Activated T-cell treated with anti-CD3 and anti-CD28 coated beads, Interleukin-2, amount 50 U/mL, for 4 hours (primary cell): ENCODE measurements around the gene PDC. TPM values are rescaled to one million over a fixed set of nuclear protein-coding genes. Genes with fewer than 3 reads are reported as not detected.
A peak's percentile ranks its signal among the peaks of the same experiment; 100 is the strongest.
"Not testable (repeated sequence)": the region's sequence is repeated elsewhere in the genome, so short reads cannot be mapped to it uniquely, and the experiment has no call there.

Source experiments
- ATAC-seq, 2 donors: fragments of 200-7000 bp; cut with Tn5 transposase; one replicate each; pipeline ENCODE4 v1.10.0; 2021
- DNase-seq: peaks from one replicate; pipeline ENCODE4 v3.0.0-alpha.2; 2020
- H3K27me3 Mint-ChIP-seq: one replicate; pipeline ENCODE4 v1.8.0; 2021; ENCODE audit warnings: low read depth, mixed read lengths
- H3K36me3 Mint-ChIP-seq: one replicate; pipeline ENCODE4 v1.8.0; 2022; ENCODE audit warnings: mixed read lengths; ENCODE audit not compliant: insufficient read depth
- H3K4me1 Mint-ChIP-seq: one replicate; pipeline ENCODE4 v1.8.0; 2021; ENCODE audit warnings: low read depth, mixed read lengths
- H3K4me3 Mint-ChIP-seq: one replicate; pipeline ENCODE4 v1.8.0; 2021; ENCODE audit warnings: mild to moderate bottlenecking, moderate library complexity, mixed read lengths
- H3K9me3 Mint-ChIP-seq: one replicate; pipeline ENCODE4 v1.8.0; 2021; ENCODE audit warnings: mixed read lengths
- total RNA-seq, 3 donors: library from RNA; stranded (reverse); gene quantifications; one replicate each; pipeline ENCODE4 v1.2.1, GENCODE V29; 2021

PDC gene
- total RNA-seq, 3 donors from 2014 or later: not detected

- Mint-ChIP-seq H3K36me3 (no peaks in the 10 kb centered on the region), H3K4me3 (no peak overlapping the region)
Measured at GRCh38 chr1:186482661-186483255, 21.8 kb upstream of the PDC start.

GRCh38 chr1:186481303-186481888 lies 20.5 kb upstream of the PDC start:
- Mint-ChIP-seq H3K4me1 (no peaks in the 10 kb centered on the region), H3K36me3 (no peaks in the 10 kb centered on the region), H3K27me3 (no peaks in the 10 kb centered on the region), H3K9me3 (no peaks in the 10 kb centered on the region), H3K4me3 (no peak overlapping the region)
- ATAC-seq (no peak), DNase-seq (no peak)

More at GRCh38 chr1:186482661-186483255, 21.8 kb upstream of the PDC start:
- no peaks in the 10 kb centered on the region for H3K4me1 Mint-ChIP-seq
- peak; percentile 11 for DNase-seq
- H3K27me3 Mint-ChIP-seq: no peaks in the 10 kb centered on the region
- H3K9me3 Mint-ChIP-seq: no peaks in the 10 kb centered on the region
- ATAC-seq: peak in 1 of 2 donors; percentile 50

GRCh38 chr1:186479162-186479561 lies 18.2 kb upstream of the PDC start:
- H3K27me3 Mint-ChIP-seq: no peaks in the 10 kb centered on the region
- H3K4me3 Mint-ChIP-seq: no peak overlapping the region
- DNase-seq: no peak
- H3K9me3 Mint-ChIP-seq: no peaks in the 10 kb centered on the region
- ATAC-seq: no peak
- H3K36me3 Mint-ChIP-seq: no peaks in the 10 kb centered on the region
- no peaks in the 10 kb centered on the region for H3K4me1 Mint-ChIP-seq

DNA sequence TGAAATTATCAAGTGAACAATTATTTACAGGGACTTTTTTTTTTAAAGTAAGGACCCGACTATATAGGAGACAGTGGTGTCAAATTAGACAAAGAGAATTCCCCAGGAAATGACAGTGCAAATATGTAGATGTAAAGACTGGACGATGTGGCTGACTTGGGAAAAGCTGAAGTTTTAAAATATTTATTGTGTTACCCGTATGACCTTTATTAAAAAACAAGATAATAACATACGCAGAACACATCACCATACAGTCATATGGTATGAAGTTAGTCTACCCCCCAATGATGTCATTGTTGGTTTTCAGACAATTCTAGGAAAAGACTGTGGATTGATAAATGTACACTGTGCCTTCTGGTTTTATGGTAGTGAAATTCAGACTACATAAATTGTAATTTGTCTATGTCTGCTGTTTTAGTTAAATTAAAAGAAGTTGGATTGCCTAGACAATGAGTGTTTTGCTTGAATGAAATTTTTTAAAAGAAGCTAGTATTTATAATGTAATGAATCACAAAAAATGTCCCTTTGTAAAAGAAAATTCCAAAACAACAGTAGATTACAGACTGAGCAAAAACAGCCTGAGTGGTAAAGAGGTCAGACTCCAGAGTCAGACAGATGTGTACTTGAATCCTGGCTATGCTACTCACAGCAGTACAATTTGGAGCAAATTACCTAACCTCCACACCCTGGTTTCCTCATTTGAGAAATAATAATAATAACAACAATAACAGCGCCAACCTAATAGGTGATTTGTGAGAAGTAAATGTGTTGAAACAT lies 15.5 kb upstream of the PDC start:
- Mint-ChIP-seq H3K9me3 (no peaks in the 10 kb centered on the region), H3K27me3 (no peaks in the 10 kb centered on the region), H3K36me3 (no peaks in the 10 kb centered on the region), H3K4me3 (no peak overlapping the region), H3K4me1 (no peaks in the 10 kb centered on the region)
- DNase-seq (no peak), ATAC-seq (no peak)

GRCh38 chr1:186474208-186474607 lies 13.3 kb upstream of the PDC start:
- Mint-ChIP-seq H3K4me3 (no peak overlapping the region), H3K9me3 (no peaks in the 10 kb centered on the region), H3K27me3 (no peaks in the 10 kb centered on the region), H3K4me1 (no peaks in the 10 kb centered on the region), H3K36me3 (no peaks in the 10 kb centered on the region)
- ATAC-seq (no peak), DNase-seq (no peak)

GRCh38 chr1:186473047-186473446 lies 12.1 kb upstream of the PDC start:
- H3K4me1 Mint-ChIP-seq: no peaks in the 10 kb centered on the region
- no peak for DNase-seq
- no peaks in the 10 kb centered on the region for H3K36me3 Mint-ChIP-seq
- no peaks in the 10 kb centered on the region for H3K27me3 Mint-ChIP-seq
- no peak overlapping the region for H3K4me3 Mint-ChIP-seq
- H3K9me3 Mint-ChIP-seq: no peaks in the 10 kb centered on the region
- no peak for ATAC-seq

DNA sequence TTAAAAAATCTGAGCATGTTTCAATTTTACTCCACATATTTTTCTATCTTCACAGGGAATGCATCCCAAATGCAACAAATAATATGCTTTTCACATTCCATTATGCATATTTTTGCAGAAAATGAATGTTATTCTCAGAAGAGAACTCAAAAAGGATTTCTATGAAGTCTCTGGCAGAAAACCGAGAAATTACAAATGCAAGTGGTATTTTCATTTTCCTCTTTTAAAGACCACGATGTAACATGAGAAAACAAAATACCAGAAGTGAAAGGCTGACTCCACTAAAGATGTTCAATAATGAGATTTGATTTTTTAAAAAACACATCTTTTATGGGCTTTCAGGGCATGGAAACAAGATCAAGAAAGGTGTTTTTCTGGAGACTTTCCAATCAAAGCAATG lies 5.0 kb upstream of the PDC start:
- Mint-ChIP-seq H3K4me1 (no peaks in the 10 kb centered on the region), H3K27me3 (peaks cover 3% of the 10 kb centered on the region), H3K4me3 (no peak overlapping the region), H3K36me3 (no peaks in the 10 kb centered on the region), H3K9me3 (no peaks in the 10 kb centered on the region)
- DNase-seq: no peak
- ATAC-seq: no peak

DNA sequence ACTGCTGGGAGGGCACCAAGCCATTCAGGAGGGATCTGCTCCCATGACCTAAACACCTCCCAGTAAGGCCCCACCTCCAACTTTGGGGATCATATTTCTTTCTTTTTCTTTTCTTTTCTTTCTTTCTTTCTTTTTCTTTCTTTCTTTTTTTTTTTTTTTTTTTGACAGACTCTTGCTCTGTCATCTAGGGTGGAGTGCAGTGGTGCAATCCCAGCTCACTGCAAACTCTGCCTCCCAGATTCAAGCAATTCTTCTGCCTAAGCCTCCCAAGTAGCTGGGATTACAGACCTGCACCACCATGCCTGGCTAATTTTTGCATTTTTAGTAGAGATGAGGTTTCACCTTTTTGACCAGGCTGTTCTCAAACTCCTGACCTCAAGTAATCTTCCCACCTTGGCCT lies 4.6 kb upstream of the PDC start:
- ATAC-seq, H3K9me3 Mint-ChIP-seq, H3K27me3 Mint-ChIP-seq, H3K36me3 Mint-ChIP-seq, H3K4me1 Mint-ChIP-seq, DNase-seq, H3K4me3 Mint-ChIP-seq: not testable (repeated sequence)

DNA sequence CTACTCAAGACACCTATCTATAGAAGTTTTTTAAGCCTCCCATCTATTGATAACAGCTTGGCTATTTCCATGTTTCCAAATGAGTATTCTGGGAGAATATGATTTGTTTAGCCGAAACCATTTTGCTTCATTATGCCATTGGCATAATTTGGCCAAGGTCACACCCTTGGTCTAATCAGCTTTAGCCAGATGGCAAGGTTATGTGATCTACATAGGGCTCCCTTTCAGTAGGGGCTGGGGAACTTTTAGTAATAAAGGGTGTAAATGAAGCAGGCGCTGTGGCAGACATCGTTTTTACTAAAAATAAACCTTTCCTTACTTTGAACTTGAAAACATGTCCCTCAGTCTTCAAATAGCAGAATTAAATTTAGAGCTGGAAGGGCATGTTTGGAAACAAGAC lies 3.0 kb upstream of the PDC start:
- ATAC-seq (no peak), DNase-seq (no peak)
- no peaks in the 10 kb centered on the region for H3K4me1 Mint-ChIP-seq
- peaks cover 3% of the 10 kb centered on the region for H3K27me3 Mint-ChIP-seq
- H3K4me3 Mint-ChIP-seq: no peak overlapping the region
- no peaks in the 10 kb centered on the region for H3K36me3 Mint-ChIP-seq
- no peaks in the 10 kb centered on the region for H3K9me3 Mint-ChIP-seq

GRCh38 chr1:186463511-186463910 lies 2.6 kb upstream of the PDC start:
- Mint-ChIP-seq H3K4me3 (no peak overlapping the region), H3K4me1 (no peaks in the 10 kb centered on the region), H3K27me3 (peaks cover 3% of the 10 kb centered on the region), H3K9me3 (no peaks in the 10 kb centered on the region), H3K36me3 (no peaks in the 10 kb centered on the region)
- no peak for DNase-seq
- ATAC-seq: no peak

- DNase-seq, H3K9me3 Mint-ChIP-seq, H3K27me3 Mint-ChIP-seq, H3K36me3 Mint-ChIP-seq, H3K4me1 Mint-ChIP-seq, H3K4me3 Mint-ChIP-seq, ATAC-seq: not testable (repeated sequence)
Measured at GRCh38 chr1:186459161-186459560, 1.8 kb downstream of the PDC start.

GRCh38 chr1:186456729-186457255 lies 4.1 kb downstream of the PDC start:
- Mint-ChIP-seq H3K27me3 (no peaks in the 10 kb centered on the region), H3K36me3 (no peaks in the 10 kb centered on the region), H3K4me3 (no peak overlapping the region), H3K9me3 (no peaks in the 10 kb centered on the region), H3K4me1 (no peaks in the 10 kb centered on the region)
- ATAC-seq: no peak
- DNase-seq: no peak

- Mint-ChIP-seq H3K36me3 (no peaks in the 10 kb centered on the region), H3K4me3 (no peak overlapping the region), H3K27me3 (no peaks in the 10 kb centered on the region), H3K9me3 (no peaks in the 10 kb centered on the region), H3K4me1 (no peaks in the 10 kb centered on the region)
- no peak for DNase-seq
- ATAC-seq: no peak
Measured at GRCh38 chr1:186454981-186455380, 5.9 kb downstream of the PDC start.

DNA sequence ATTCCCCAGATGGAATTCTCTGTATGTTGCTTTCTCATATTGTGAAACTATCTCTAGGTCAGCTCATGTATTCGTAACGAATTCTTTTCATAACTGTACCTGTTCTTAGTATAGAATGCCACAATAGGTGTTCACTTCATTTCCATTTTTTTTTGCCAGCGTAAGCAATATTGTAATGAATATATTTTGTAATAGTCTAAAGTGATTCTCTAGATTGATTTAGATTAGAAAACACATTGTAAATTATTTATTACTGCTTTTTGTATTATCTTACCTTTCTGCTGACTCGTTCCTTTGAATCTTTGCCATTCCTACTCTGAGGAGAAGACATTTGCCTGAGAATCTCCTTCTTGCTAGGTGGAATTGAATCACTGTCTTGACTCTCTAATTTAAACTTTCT lies 14.8 kb downstream of the PDC start:
- no peaks in the 10 kb centered on the region for H3K27me3 Mint-ChIP-seq

DNA sequence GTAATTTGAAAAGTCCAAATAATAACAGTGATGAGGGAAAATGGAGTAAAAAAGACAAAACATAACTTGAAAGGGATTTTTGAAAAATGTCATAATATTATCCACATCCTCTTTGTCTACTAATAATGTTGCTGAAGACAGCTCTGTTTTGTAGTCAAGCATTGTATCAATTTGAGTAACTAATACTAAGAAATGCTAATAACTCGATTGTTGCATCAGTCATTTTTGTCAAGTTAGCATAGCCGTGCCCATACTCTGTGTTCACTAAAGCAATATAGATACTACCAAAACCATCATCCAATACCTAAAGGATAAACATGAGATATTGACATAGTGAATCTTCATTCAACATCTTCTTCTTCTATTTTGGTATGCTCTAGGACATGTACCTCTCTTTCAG lies 17.3 kb downstream of the PDC start:
- H3K9me3 Mint-ChIP-seq: no peaks in the 10 kb centered on the region
- H3K27me3 Mint-ChIP-seq: no peaks in the 10 kb centered on the region
- no peaks in the 10 kb centered on the region for H3K36me3 Mint-ChIP-seq
- ATAC-seq (no peak), DNase-seq (no peak)
- H3K4me3 Mint-ChIP-seq: no peak overlapping the region
- peaks cover 9% of the 10 kb centered on the region for H3K4me1 Mint-ChIP-seq

More for the DNA sequence above, 14.8 kb downstream of the PDC start:
- DNase-seq (no peak), ATAC-seq (no peak)
- Mint-ChIP-seq H3K36me3 (no peaks in the 10 kb centered on the region), H3K9me3 (no peaks in the 10 kb centered on the region), H3K4me1 (peaks cover 5% of the 10 kb centered on the region), H3K4me3 (no peak overlapping the region)
